IMR-90 (cell line): Measurements from ENCODE around the gene LARP1. TPM values are rescaled to one million over a fixed set of nuclear protein-coding genes. Genes with fewer than 3 reads are reported as not detected.

Source experiments
- ATAC-seq: fragments of 200-7000 bp; cut with Tn5 transposase; 2 replicates; pipeline ENCODE4 v1.9.1; 2020; ENCODE audit warnings: low read depth, mild to moderate bottlenecking, moderate library complexity
- BruUV-seq: library from RNA; stranded (reverse); fragments of 400-500 nt; replicated peaks from 2 replicates; lab custom pipeline; 2021; lab: Mats Ljungman, UMichigan
- CTCF ChIA-PET: fragments of 300-600 bp; formaldehyde crosslinking; extraction: SDS; loops from one replicate; lab custom pipeline; 2021; ENCODE audit warnings: antibody characterized with exemption; lab: Yijun Ruan, JAX
- POLR2A ChIA-PET: fragments of 300-600 bp; sonication (Branson Sonifier 250); formaldehyde crosslinking; loops from one replicate; lab custom pipeline; 2022; ENCODE audit warnings: antibody characterized with exemption; ENCODE audit not compliant: unreplicated experiment; lab: Charles Lee
- DNase-seq: peaks from one replicate; pipeline ENCODE4 v3.0.0; 2013
- H2AFZ ChIP-seq: replicated peaks from 2 replicates; pipeline ENCODE3; 2013; ENCODE audit warnings: low read length, mild to moderate bottlenecking; ENCODE audit not compliant: poor library complexity
- H2AK5ac ChIP-seq: 2 replicates; pipeline ENCODE4 v1.6.1; 2013; ENCODE audit warnings: low read depth, low read length, inconsistent platforms
- H2AK9ac ChIP-seq: replicated peaks from 2 replicates; pipeline ENCODE3; 2013; ENCODE audit warnings: mild to moderate bottlenecking, low read depth, low read length, moderate library complexity; ENCODE audit not compliant: poor library complexity
- H2BK120ac ChIP-seq: 2 replicates; pipeline ENCODE4 v1.6.1; 2013; ENCODE audit warnings: low read depth, low read length, inconsistent platforms
- H2BK15ac ChIP-seq: 3 replicates; pipeline ENCODE4 v1.6.1; 2013; ENCODE audit warnings: low read depth, low read length, inconsistent platforms
- H2BK20ac ChIP-seq: 2 replicates; pipeline ENCODE4 v1.6.1; 2013; ENCODE audit warnings: low read depth, mild to moderate bottlenecking, inconsistent platforms, low read length, moderate library complexity
- H2BK5ac ChIP-seq: 2 replicates; pipeline ENCODE4 v1.6.1; 2013; ENCODE audit warnings: mild to moderate bottlenecking, low read depth, low read length, inconsistent platforms; ENCODE audit not compliant: poor library complexity, severe bottlenecking
- H3K14ac ChIP-seq: replicated peaks from 2 replicates; pipeline ENCODE4 v1.6.1; 2013; ENCODE audit warnings: low read depth, low read length, inconsistent platforms
- H3K18ac ChIP-seq: 2 replicates; pipeline ENCODE4 v1.6.1; 2013; ENCODE audit warnings: low read depth, low read length, control low read depth
- H3K23ac ChIP-seq: 2 replicates; pipeline ENCODE4 v1.6.1; 2013; ENCODE audit warnings: low read depth, low read length, inconsistent platforms
- H3K27ac ChIP-seq: 2 replicates; pipeline ENCODE4 v1.5.1; 2013; ENCODE audit warnings: mild to moderate bottlenecking, control low read depth, low read length; ENCODE audit not compliant: insufficient read depth
- H3K27me3 ChIP-seq: 2 replicates; pipeline ENCODE4 v1.6.1; 2013; ENCODE audit warnings: low read length; ENCODE audit not compliant: control insufficient read depth, insufficient read depth
- H3K36me3 ChIP-seq: 2 replicates; pipeline ENCODE4 v1.6.1; 2013; ENCODE audit warnings: low read length, mixed read lengths; ENCODE audit not compliant: control insufficient read depth, insufficient read depth
- H3K4ac ChIP-seq: 2 replicates; pipeline ENCODE4 v1.6.1; 2013; ENCODE audit warnings: low read depth, low read length, inconsistent platforms
- H3K4me1 ChIP-seq: 2 replicates; pipeline ENCODE4 v1.6.1; 2013; ENCODE audit warnings: low read length, mixed read lengths; ENCODE audit not compliant: control insufficient read depth, insufficient read depth
- H3K4me2 ChIP-seq: 2 replicates; pipeline ENCODE4 v1.6.1; 2013; ENCODE audit warnings: low read depth, mild to moderate bottlenecking, control low read depth, low read length, moderate library complexity
- H3K4me3 ChIP-seq: 2 replicates; pipeline ENCODE4 v1.5.1; 2013; ENCODE audit warnings: low read depth, mild to moderate bottlenecking, control low read depth, low read length, moderate library complexity; ENCODE audit not compliant: insufficient read depth
- H3K56ac ChIP-seq: 2 replicates; pipeline ENCODE4 v1.6.1; 2013; ENCODE audit warnings: low read length, inconsistent platforms; ENCODE audit not compliant: insufficient read depth; ENCODE audit errors: extremely low read depth
- H3K79me1 ChIP-seq, 2 experiments: 2 replicates each; pipeline ENCODE4 v1.6.1; 2013; ENCODE audit warnings: low read length in 2 of 2, inconsistent platforms in 1 of 2, low read depth in 1 of 2
- H3K9ac ChIP-seq: 2 replicates; pipeline ENCODE4 v1.6.1; 2013; ENCODE audit warnings: low read depth, low read length, control low read depth
- H3K9me1 ChIP-seq: 2 replicates; pipeline ENCODE4 v1.6.1; 2013; ENCODE audit warnings: low read length, inconsistent platforms; ENCODE audit not compliant: insufficient read depth
- H3K9me3 ChIP-seq: 2 replicates; pipeline ENCODE4 v1.6.1; 2013; ENCODE audit warnings: low read length; ENCODE audit not compliant: control insufficient read depth, insufficient read depth
- H4K20me1 ChIP-seq: 2 replicates; pipeline ENCODE4 v1.6.1; 2013; ENCODE audit warnings: low read length, inconsistent platforms; ENCODE audit not compliant: insufficient read depth
- H4K5ac ChIP-seq: 2 replicates; pipeline ENCODE4 v1.6.1; 2013; ENCODE audit warnings: mild to moderate bottlenecking, low read depth, low read length, control low read depth
- H4K8ac ChIP-seq, 2 experiments: 2 replicates each; pipeline ENCODE4 v1.6.1; 2013; ENCODE audit warnings: low read depth in 2 of 2, low read length in 2 of 2, control low read depth in 1 of 2, inconsistent platforms in 1 of 2
- H4K91ac ChIP-seq: 2 replicates; pipeline ENCODE4 v1.6.1; 2013; ENCODE audit warnings: low read depth, low read length, inconsistent platforms; ENCODE audit not compliant: insufficient read depth
- BHLHE40 ChIP-seq: fragments of 150-350 bp; IDR thresholded peaks from 2 replicates; pipeline ENCODE4 v1.6.1; 2016; ENCODE audit warnings: mild to moderate bottlenecking, low read depth, low read length
- FOS ChIP-seq: fragments of 150-350 bp; IDR thresholded peaks from 2 replicates; pipeline ENCODE4 v1.6.1; 2016; ENCODE audit warnings: low read depth, low read length
- MAFK ChIP-seq: IDR thresholded peaks from 2 replicates; pipeline ENCODE4 v1.6.1; 2012; ENCODE audit warnings: low read depth, low read length, improper control_type of control experiment
- MAZ ChIP-seq: IDR thresholded peaks from 2 replicates; pipeline ENCODE4 v1.6.1; 2012; ENCODE audit warnings: low read depth, mild to moderate bottlenecking, low read length, improper control_type of control experiment, moderate library complexity, borderline replicate concordance
- SMC3 ChIP-seq: fragments of 150-350 bp; IDR thresholded peaks from 2 replicates; pipeline ENCODE4 v1.6.1; 2016; ENCODE audit warnings: low read depth, mild to moderate bottlenecking, antibody characterized with exemption, low read length, moderate library complexity
- WGBS, 2 experiments: methylation state at CpG; one replicate each; pipeline versions ENCODE4 v1.1.5 to v1.1.7; 2013; ENCODE audit warnings: missing lambda C conversion rate in 2 of 2; ENCODE audit not compliant: insufficient read length in 1 of 2; ENCODE audit errors: extremely low coverage in 2 of 2; 5-methylcytosine and 5-hydroxymethylcytosine counted together
- dilution Hi-C: fragments of 300-500 bp; cut with HindIII; formaldehyde crosslinking; loops from one replicate; pipeline ENCODE4 v1.14.3; 2018; ENCODE audit warnings: low sequenced_read_pairs; ENCODE audit not compliant: unreplicated experiment
- in situ Hi-C: fragments of 300-500 bp; cut with MboI; formaldehyde crosslinking; loops from 3 replicates; pipeline ENCODE4 v1.14.3; 2019; ENCODE audit warnings: low sequenced_read_pairs, inconsistent platforms, mixed read lengths
- intact Hi-C: fragments of 100-400 bp; cut with micrococcal nuclease; formaldehyde crosslinking; loops from 2 replicates; pipeline ENCODE4 v1.10.0; 2022
- polyA plus RNA-seq, 3 experiments: library from polyadenylated mRNA; depleted of rRNA; stranded (reverse); fragments of >200 nt; gene quantifications; 2 replicates each; pipeline ENCODE4 v1.2.3, GENCODE V29; 2012; ENCODE audit warnings: low replicate concordance in 1 of 3
- total RNA-seq: library from RNA; depleted of rRNA; stranded (reverse); fragments of >200 nt; gene quantifications from 2 replicates; pipeline ENCODE4 v1.2.3, GENCODE V29; 2012
- TF ChIP-seq, protein P1 (sequence below): fragments of 150-350 bp; IDR thresholded peaks from 2 replicates; pipeline ENCODE4 v1.6.1; 2016; ENCODE audit warnings: low read depth, mild to moderate bottlenecking, low read length, moderate library complexity, borderline replicate concordance

The LARP1 gene
- total and polyA plus RNA-seq, 2 of the 4 experiments (the other 2 are of a cell fraction) = 47.3 to 77.4 TPM

DNA sequence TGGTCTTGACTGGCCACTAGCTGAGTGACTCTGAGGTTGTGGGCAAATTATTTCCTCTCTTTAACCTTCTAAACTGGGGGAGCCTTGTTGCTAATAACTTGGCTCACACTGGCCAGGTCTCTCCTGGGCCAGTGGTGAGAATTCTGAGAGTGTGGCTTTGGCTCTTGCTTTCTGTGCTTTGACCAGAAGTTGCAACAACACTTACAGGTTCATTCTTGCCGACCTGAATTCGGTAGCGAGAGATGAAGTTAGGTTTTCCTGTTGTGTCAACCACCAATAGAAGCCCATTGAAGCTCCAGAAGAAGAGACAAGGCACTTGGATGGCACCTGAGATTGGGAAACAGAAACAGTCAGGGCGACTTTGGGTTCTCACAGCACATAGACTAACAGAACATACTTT lies 75.4 kb downstream of the LARP1 start:
- Histone ChIP-seq H3K23ac (no peak overlapping the region), H2AK5ac (no peak overlapping the region), H3K56ac (no peak overlapping the region), H3K4me3 (no peak overlapping the region), H4K20me1 (peaks cover 7% of the 10 kb centered on the region; the same call in 1 of the 2 replicates), H3K27ac (no peak overlapping the region), H3K27me3 (no peaks in the 10 kb centered on the region), H3K9me3 (no peaks in the 10 kb centered on the region), H2BK5ac (no peak overlapping the region), H3K4ac (no peak overlapping the region), H2BK15ac (no peak overlapping the region), H3K4me2 (no peak overlapping the region), H2BK120ac (no peak overlapping the region), H2AFZ (no peak overlapping the region), H3K14ac (no peak overlapping the region), H3K36me3 (peaks cover 30% of the 10 kb centered on the region; the same call in 1 of the 2 replicates), H3K4me1 (peaks cover 2% of the 10 kb centered on the region), H3K9ac (no peak overlapping the region), H4K91ac (no peak overlapping the region), H3K79me1 (peaks cover 0 to 3% of the 10 kb centered on the region in 2 experiments; a peak in 1 of 4 replicates), H2BK20ac (no peak overlapping the region), H3K9me1 (peaks cover 10% of the 10 kb centered on the region), H4K5ac (no peak overlapping the region), H3K18ac (no peak overlapping the region), H4K8ac (no peak overlapping the region), H2AK9ac (peak overlapping the region; percentile 20)
- intact Hi-C loops = no loop called here
- DNase-seq (no peak), ATAC-seq (no peak)
- dilution Hi-C loops = no loop called here
- in situ Hi-C loops = no loop called here
- ChIA-PET CTCF (no interaction called here), POLR2A (no interaction called here)
- no TSS peak for BruUV-seq
- TF ChIP-seq, protein P1, sequence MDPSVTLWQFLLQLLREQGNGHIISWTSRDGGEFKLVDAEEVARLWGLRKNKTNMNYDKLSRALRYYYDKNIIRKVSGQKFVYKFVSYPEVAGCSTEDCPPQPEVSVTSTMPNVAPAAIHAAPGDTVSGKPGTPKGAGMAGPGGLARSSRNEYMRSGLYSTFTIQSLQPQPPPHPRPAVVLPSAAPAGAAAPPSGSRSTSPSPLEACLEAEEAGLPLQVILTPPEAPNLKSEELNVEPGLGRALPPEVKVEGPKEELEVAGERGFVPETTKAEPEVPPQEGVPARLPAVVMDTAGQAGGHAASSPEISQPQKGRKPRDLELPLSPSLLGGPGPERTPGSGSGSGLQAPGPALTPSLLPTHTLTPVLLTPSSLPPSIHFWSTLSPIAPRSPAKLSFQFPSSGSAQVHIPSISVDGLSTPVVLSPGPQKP = no peak
- TF ChIP-seq MAFK (no peak), BHLHE40 (no peak), FOS (no peak), SMC3 (no peak), MAZ (no peak)
- WGBS, 2 experiments = 80% methylated on average over 2 of the region's 4 CpGs; no CpG with 5 or more reads in 1 of the 2 experiments
